Prostate gland (tissue), 2 donors: ENCODE measurements around the gene ZMYM1. TPM values are rescaled to one million over a fixed set of nuclear protein-coding genes. Genes with fewer than 3 reads are reported as not detected.

Experiments used
- DNase-seq: peaks from one replicate; pipeline ENCODE4 v3.0.0-alpha.2; 2019; ENCODE audit warnings: low spot score
- H3K27ac ChIP-seq, 2 donors: fragments of 200-600 bp; sonication (generic); 2 replicates each; pipeline ENCODE4 v1.5.1; 2017 to 2019
- H3K27me3 ChIP-seq: fragments of 200-600 bp; sonication (generic); replicated peaks from 2 replicates; pipeline ENCODE4 v1.5.1; 2019; ENCODE audit not compliant: insufficient read depth
- H3K36me3 ChIP-seq, 2 donors: fragments of 200-600 bp; sonication (generic); 1 replicate in 1 of 2; 2 replicates in 1 of 2; pipeline versions ENCODE4 v1.5.1 to v1.8.1; 2017 to 2019
- H3K4me1 ChIP-seq: fragments of 200-600 bp; sonication (generic); replicated peaks from 2 replicates; pipeline ENCODE4 v1.5.1; 2019
- H3K4me3 ChIP-seq, 2 donors: fragments of 200-600 bp; sonication (generic); 2 replicates each; pipeline ENCODE4 v1.5.1; 2017 to 2019
- H3K9me3 ChIP-seq: fragments of 200-600 bp; sonication (generic); 2 replicates; pipeline ENCODE4 v1.5.1; 2017
- POLR2A ChIP-seq: fragments of 450-650 bp; IDR thresholded peaks from one replicate; pipeline ENCODE4 v1.6.1; 2016; ENCODE audit warnings: antibody characterized with exemption, mild to moderate bottlenecking
- POLR2AphosphoS5 ChIP-seq: sonication (generic); formaldehyde crosslinking; IDR thresholded peaks from one replicate; pipeline ENCODE4 v1.6.1; 2017; ENCODE audit warnings: antibody characterized with exemption
- WGBS: methylation state at CpG from one replicate; pipeline ENCODE4 v1.1.5; 2018; 5-methylcytosine and 5-hydroxymethylcytosine counted together
- intact Hi-C: fragments of 100-400 bp; cut with DNase I; formaldehyde crosslinking; loops from one replicate; pipeline ENCODE4 v1.14.2; 2022
- total RNA-seq, 2 donors: library from RNA; depleted of rRNA; stranded (reverse); fragments of >200 nt; gene quantifications; one replicate each; pipeline ENCODE4 v1.1.0, GENCODE V29; 2016
- TF ChIP-seq, protein P1 (sequence below), 4 experiments: fragments of 200-600 bp in 2 of 4; fragments of 450-650 bp in 2 of 4; sonication (generic) in 2 of 4; IDR thresholded peaks; 1 replicate in 3 of 4; 2 replicates in 1 of 4; pipeline ENCODE4 v1.5.1; 2016 to 2019; ENCODE audit warnings: antibody characterized with exemption in 4 of 4, mild to moderate bottlenecking in 2 of 4, moderate library complexity in 2 of 4

Gene ZMYM1
- total RNA-seq = 10 to 100 TPM; 12.0 to 31.5 TPM

DNA sequence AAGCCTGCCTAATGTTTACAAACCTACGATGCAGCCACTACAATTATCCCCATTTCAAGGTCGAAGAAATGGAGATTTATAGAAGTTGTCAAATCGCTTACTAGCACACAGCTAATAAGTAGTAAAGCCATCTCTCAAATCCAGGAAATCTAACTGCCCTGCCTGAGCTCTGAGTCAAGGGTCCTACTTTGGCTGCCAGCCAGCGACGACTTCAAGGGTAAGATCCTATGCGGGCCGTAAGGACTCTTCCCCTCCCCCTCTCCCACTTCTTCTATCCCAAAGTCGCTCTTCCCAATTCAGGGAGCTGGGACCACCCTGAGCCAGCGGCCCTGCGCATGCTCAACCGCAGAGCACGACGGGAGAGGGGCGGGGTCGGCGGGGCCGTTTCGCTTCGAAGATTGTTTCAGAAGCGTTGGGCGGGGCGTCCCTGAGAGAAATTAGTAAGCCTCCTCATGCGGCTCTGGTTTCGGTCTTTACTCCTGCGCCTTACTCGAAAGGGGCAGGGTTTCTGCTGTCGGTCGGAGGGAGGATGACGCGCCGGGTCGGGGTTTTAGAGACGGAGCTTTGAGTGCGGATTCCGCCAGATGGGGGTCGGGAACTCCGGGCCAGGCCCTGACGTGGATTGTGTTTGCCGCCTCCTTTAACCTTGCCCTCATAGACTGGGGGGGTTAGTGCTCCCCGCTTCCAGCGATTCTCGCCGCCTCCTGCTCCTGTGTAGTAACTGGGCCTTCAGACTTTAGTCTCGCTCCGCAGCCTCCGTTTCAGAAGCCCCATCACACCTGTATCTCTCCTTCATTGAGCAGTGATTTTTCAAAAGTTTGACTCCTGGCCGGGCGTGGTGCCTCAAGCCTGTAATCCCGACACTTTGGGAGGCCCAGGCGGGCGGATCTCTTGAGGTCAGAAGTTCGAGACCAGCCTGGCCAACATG is at the start of gene ZMYM1:
TSS of gene ZMYM1 (plus strand) at position 383 of the 928 bp plus-strand sequence. CDS start 14,603 bp downstream, outside the sequence.
- Histone ChIP-seq H3K9me3 (no peaks in the 10 kb centered on the region), H3K27ac (peak within 1 kb of the TSS; percentile 88 to 94), H3K36me3 (no peaks in the 10 kb centered on the region), H3K4me3 (peak within 1 kb of the TSS; percentile 64 to 81), H3K27me3 (no peaks in the 10 kb centered on the region), H3K4me1 (no peaks in the 10 kb centered on the region)
- TF ChIP-seq, protein P1, sequence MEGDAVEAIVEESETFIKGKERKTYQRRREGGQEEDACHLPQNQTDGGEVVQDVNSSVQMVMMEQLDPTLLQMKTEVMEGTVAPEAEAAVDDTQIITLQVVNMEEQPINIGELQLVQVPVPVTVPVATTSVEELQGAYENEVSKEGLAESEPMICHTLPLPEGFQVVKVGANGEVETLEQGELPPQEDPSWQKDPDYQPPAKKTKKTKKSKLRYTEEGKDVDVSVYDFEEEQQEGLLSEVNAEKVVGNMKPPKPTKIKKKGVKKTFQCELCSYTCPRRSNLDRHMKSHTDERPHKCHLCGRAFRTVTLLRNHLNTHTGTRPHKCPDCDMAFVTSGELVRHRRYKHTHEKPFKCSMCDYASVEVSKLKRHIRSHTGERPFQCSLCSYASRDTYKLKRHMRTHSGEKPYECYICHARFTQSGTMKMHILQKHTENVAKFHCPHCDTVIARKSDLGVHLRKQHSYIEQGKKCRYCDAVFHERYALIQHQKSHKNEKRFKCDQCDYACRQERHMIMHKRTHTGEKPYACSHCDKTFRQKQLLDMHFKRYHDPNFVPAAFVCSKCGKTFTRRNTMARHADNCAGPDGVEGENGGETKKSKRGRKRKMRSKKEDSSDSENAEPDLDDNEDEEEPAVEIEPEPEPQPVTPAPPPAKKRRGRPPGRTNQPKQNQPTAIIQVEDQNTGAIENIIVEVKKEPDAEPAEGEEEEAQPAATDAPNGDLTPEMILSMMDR (IDR thresholded peaks at IDR 0.05) = no peak
- TF ChIP-seq POLR2AphosphoS5 = peak; percentile 95
- TF ChIP-seq POLR2A = peak; percentile 49
- intact Hi-C loops = no loop called here
- WGBS = under 1% methylated on average over 52 of the region's 52 CpGs
- peak; percentile 77 for DNase-seq

DNA sequence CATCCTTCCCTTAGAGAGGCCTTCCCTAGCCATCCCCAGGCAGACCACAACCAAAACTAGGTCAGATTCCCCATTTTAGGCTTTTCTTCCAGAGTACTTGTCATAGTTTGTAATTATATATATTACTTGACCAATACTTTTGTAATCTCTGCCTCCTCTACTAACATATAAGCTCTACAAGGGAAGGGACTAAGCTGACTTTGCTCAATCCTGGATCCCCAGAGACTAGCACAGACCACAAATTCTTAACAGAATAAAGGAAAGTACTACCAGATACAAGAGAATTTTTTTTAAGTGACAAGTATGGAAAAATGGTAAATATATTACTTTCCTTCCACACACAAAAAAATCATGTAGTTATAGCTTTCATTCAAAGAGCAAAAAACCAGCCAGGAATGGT is 49.4 kb upstream of the ZMYM1 start:
- intact Hi-C loops = loop anchor here (2.0 kb wide), 1 partner anchor 163 kb away; the partner anchor contains the start of gene SFPQ

DNA sequence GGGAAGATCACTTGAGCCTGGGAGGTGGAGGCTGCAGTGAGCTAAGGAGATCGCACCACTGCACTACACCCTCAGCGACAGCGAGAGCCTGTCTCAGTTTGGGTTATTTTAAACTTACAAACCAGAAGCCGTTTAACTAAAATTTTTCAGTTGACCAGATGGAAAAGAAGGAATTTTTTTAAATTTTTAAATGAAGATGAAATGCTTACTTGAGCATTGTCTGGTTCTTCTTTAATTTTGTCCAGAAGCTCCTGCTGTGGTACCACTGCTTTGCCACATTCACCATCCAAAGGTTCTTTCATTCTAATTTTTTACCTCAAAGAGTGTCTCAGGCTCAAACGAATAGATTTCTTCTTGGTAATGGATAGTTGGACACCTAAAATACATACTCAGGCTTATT is 48.8 kb upstream of the ZMYM1 start:
- H3K27me3 ChIP-seq = no peaks in the 10 kb centered on the region
- H3K4me3 ChIP-seq = peak overlapping the region in 1 of 2 donors; percentile 69
- intact Hi-C loops = loop anchor here (2.0 kb wide), 1 partner anchor 162 kb away; the partner anchor contains the start of gene SFPQ
- H3K36me3 ChIP-seq = no peaks in the 10 kb centered on the region
- WGBS = 77% methylated on average over 5 of the region's 5 CpGs
- TF ChIP-seq, protein P1 (IDR thresholded peaks at IDR 0.05) = no peak
- TF ChIP-seq POLR2AphosphoS5 = no peak
- no peak for TF ChIP-seq POLR2A
- DNase-seq = no peak
- no peaks in the 10 kb centered on the region for H3K4me1 ChIP-seq
- H3K9me3 ChIP-seq = no peaks in the 10 kb centered on the region
- no peak overlapping the region for H3K27ac ChIP-seq

More for the DNA sequence above, 49.4 kb upstream of the ZMYM1 start:
- Histone ChIP-seq H3K4me3 (no peak overlapping the region), H3K4me1 (no peaks in the 10 kb centered on the region), H3K27ac (no peak overlapping the region), H3K36me3 (no peaks in the 10 kb centered on the region), H3K9me3 (no peaks in the 10 kb centered on the region), H3K27me3 (no peaks in the 10 kb centered on the region)
- no peak for TF ChIP-seq POLR2AphosphoS5
- TF ChIP-seq, protein P1 (IDR thresholded peaks at IDR 0.05) = no peak
- TF ChIP-seq POLR2A = no peak
- no peak for DNase-seq

DNA sequence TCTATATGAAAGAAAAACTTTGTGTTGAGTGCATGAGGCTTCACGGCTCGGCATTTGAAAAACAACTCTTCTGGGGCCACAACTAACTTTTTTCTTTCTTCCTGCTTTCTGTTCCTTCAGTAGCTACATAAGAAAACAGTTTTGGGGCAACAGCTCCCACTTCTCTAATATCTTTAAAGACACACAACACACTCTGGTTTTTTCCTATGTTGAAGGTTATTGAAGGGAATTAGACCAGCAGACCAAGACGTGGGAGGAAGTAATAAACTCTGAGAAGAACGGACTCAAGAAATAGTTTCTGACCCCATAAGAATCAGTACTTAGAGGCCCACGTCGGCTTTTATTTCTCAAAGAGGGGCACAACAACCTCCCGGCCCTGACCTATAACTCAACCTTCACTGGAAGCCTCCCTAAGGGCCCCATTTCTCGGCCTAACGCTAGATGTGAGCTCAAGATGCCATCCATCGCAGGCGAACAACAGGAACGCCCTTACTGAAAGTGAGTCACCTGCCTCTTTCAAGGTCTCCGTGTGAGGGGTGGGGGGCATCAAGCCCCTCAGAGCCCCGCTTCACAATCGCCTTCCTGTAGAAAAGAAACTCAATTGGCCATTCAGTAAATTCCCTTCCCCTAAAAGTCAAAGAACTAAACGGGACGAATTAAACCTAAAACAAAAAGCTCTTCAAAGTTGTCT is 48.3 kb upstream of the ZMYM1 start:
- WGBS = 3% methylated on average over 17 of the region's 17 CpGs
- no peaks in the 10 kb centered on the region for H3K4me1 ChIP-seq
- intact Hi-C loops = loop anchor here (2.0 kb wide), 1 partner anchor 162 kb away; the partner anchor contains the start of gene SFPQ
- H3K27me3 ChIP-seq = no peaks in the 10 kb centered on the region
- TF ChIP-seq POLR2AphosphoS5 (no peak), POLR2A (no peak)
- TF ChIP-seq, protein P1 (IDR thresholded peaks at IDR 0.05) = no peak
- H3K4me3 ChIP-seq = peak overlapping the region; percentile 54 to 69
- H3K27ac ChIP-seq = peak overlapping the region; percentile 95 to 97
- H3K9me3 ChIP-seq = no peaks in the 10 kb centered on the region
- H3K36me3 ChIP-seq = no peaks in the 10 kb centered on the region
- peak; percentile 8 for DNase-seq
